Astrocyte (in vitro differentiated cells and primary cell): Measurements from ENCODE around the gene ABCA7. TPM values are rescaled to one million over a fixed set of nuclear protein-coding genes. Genes with fewer than 3 reads are reported as not detected.
A peak's percentile ranks its signal among the peaks of the same experiment; 100 is the strongest.

Experiments
- DNase-seq: peaks from one replicate; pipeline ENCODE4 v3.0.0-alpha.2; 2010; ENCODE audit warnings: low read depth
- FAIRE-seq: peaks from 2 replicates; lab custom pipeline; 2011; peaks lifted over from hg19 to GRCh38; lab: Jason Lieb, UNC
- H2AFZ ChIP-seq: 2 replicates; pipeline ENCODE4 v1.6.0; 2012; ENCODE audit warnings: low read depth, low read length, inconsistent platforms
- H3K27ac ChIP-seq: 2 replicates; pipeline ENCODE4 v1.5.1; 2011; ENCODE audit warnings: low read depth, low read length, inconsistent platforms
- H3K27me3 ChIP-seq: 2 replicates; pipeline ENCODE4 v1.6.0; 2011; ENCODE audit warnings: low read length, inconsistent platforms; ENCODE audit not compliant: insufficient read depth
- H3K36me3 ChIP-seq: 2 replicates; pipeline ENCODE4 v1.5.1; 2011; ENCODE audit warnings: low read length, inconsistent platforms; ENCODE audit not compliant: insufficient read depth
- H3K4me1 ChIP-seq: 2 replicates; pipeline ENCODE4 v1.5.1; 2011; ENCODE audit warnings: low read length, inconsistent platforms; ENCODE audit not compliant: insufficient read depth
- H3K4me2 ChIP-seq: 2 replicates; pipeline ENCODE4 v1.6.0; 2012; ENCODE audit warnings: low read length, inconsistent platforms
- H3K4me3 ChIP-seq: 2 replicates; pipeline ENCODE4 v1.5.1; 2011; ENCODE audit warnings: low read depth, mild to moderate bottlenecking, low read length, inconsistent platforms; ENCODE audit not compliant: insufficient read depth
- H3K79me2 ChIP-seq: 2 replicates; pipeline ENCODE4 v1.6.0; 2012; ENCODE audit warnings: mild to moderate bottlenecking, low read length, inconsistent platforms; ENCODE audit not compliant: insufficient read depth
- H3K9ac ChIP-seq: 2 replicates; pipeline ENCODE4 v1.6.0; 2012; ENCODE audit warnings: mild to moderate bottlenecking, low read length, inconsistent platforms
- H3K9me3 ChIP-seq: 2 replicates; pipeline ENCODE4 v1.5.1; 2012; ENCODE audit warnings: low read depth, mild to moderate bottlenecking, low read length, inconsistent platforms; ENCODE audit not compliant: insufficient read depth
- H4K20me1 ChIP-seq: 2 replicates; pipeline ENCODE4 v1.6.0; 2012; ENCODE audit warnings: low read length, inconsistent platforms; ENCODE audit not compliant: insufficient read depth
- H3K27ac Mint-ChIP-seq: one replicate; pipeline ENCODE4 v1.8.0; 2021; ENCODE audit warnings: mild to moderate bottlenecking, mixed read lengths; ENCODE audit not compliant: unreplicated experiment
- H3K27me3 Mint-ChIP-seq: one replicate; pipeline ENCODE4 v1.8.0; 2021; ENCODE audit warnings: low read depth, mixed read lengths; ENCODE audit not compliant: unreplicated experiment
- H3K36me3 Mint-ChIP-seq: one replicate; pipeline ENCODE4 v1.8.0; 2021; ENCODE audit warnings: low read depth, mixed read lengths; ENCODE audit not compliant: unreplicated experiment
- H3K4me1 Mint-ChIP-seq: one replicate; pipeline ENCODE4 v1.8.0; 2021; ENCODE audit warnings: low read depth, mixed read lengths; ENCODE audit not compliant: unreplicated experiment
- H3K4me3 Mint-ChIP-seq: one replicate; pipeline ENCODE4 v1.8.0; 2021; ENCODE audit warnings: mild to moderate bottlenecking, moderate library complexity, mixed read lengths; ENCODE audit not compliant: unreplicated experiment
- H3K9me3 Mint-ChIP-seq: one replicate; pipeline ENCODE4 v1.8.0; 2021; ENCODE audit warnings: mild to moderate bottlenecking, mixed read lengths; ENCODE audit not compliant: unreplicated experiment
- CTCF ChIP-seq: IDR thresholded peaks from 2 replicates; pipeline ENCODE4 v1.5.1; 2011; ENCODE audit warnings: low read depth, mild to moderate bottlenecking, inconsistent platforms, low read length, moderate library complexity; ENCODE audit not compliant: insufficient read depth
- EZH2 ChIP-seq: IDR thresholded peaks from 2 replicates; pipeline ENCODE4 v1.6.1; 2012; ENCODE audit warnings: mild to moderate bottlenecking, low read length, inconsistent platforms; ENCODE audit not compliant: insufficient read depth
- total RNA-seq: library from RNA; stranded (reverse); gene quantifications from 2 replicates; pipeline ENCODE4 v1.2.1, GENCODE V29; 2021

ABCA7 gene
- total RNA-seq, 1 donor from 2014 or later = 18.4 TPM

- Histone ChIP-seq H3K36me3 (no peaks in the 10 kb centered on the region), H4K20me1 (peaks cover 78% of the 10 kb centered on the region), H3K27ac (peak overlapping the region; percentile 48), H3K79me2 (peaks cover 82% of the 10 kb centered on the region), H3K27me3 (no peaks in the 10 kb centered on the region), H3K4me2 (peak overlapping the region; percentile 70), H3K9me3 (no peaks in the 10 kb centered on the region), H3K4me1 (peaks cover 34% of the 10 kb centered on the region), H3K4me3 (peak overlapping the region; percentile 15), H2AFZ (no peak overlapping the region), H3K9ac (peak overlapping the region; percentile 51)
- Mint-ChIP-seq H3K27ac (peak overlapping the region; percentile 78), H3K4me1 (peaks cover 22% of the 10 kb centered on the region), H3K27me3 (no peaks in the 10 kb centered on the region), H3K9me3 (no peaks in the 10 kb centered on the region), H3K4me3 (peak overlapping the region; percentile 75), H3K36me3 (no peaks in the 10 kb centered on the region)
- FAIRE-seq (no peak), DNase-seq (no peak)
- TF ChIP-seq CTCF (no peak), EZH2 (no peak)
Measured at GRCh38 chr19:1017115-1017905, 22.6 kb upstream of the ABCA7 start.

DNA sequence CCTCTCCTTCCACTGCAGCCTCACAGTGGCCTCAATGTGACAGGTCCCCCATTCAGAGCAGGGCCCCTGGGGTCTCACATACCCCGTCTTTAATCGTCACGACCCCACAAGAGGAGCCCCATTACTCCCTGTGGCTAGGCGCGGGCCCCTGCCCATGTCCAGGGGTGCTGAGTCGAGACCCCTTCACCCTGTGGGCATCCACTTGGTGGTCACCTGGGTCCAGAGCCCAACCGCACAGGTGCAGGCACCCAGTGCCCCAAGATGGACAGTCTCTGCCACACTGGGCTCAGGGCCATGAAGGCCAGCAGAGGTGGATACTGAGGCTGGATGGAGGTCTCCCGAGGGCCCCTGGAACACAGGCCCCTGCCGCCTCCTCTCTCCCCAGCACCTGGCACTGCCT lies 22.0 kb upstream of the ABCA7 start:
- Histone ChIP-seq H3K27me3 (no peaks in the 10 kb centered on the region), H3K27ac (no peak overlapping the region), H3K36me3 (no peaks in the 10 kb centered on the region), H3K9ac (peak overlapping the region; percentile 51), H3K9me3 (no peaks in the 10 kb centered on the region), H3K4me1 (peaks cover 34% of the 10 kb centered on the region), H2AFZ (no peak overlapping the region), H3K4me3 (no peak overlapping the region), H3K4me2 (peak overlapping the region; percentile 70), H4K20me1 (peaks cover 77% of the 10 kb centered on the region), H3K79me2 (peaks cover 81% of the 10 kb centered on the region)
- H3K27ac Mint-ChIP-seq = no peak overlapping the region
- DNase-seq (no peak), FAIRE-seq (no peak)
- H3K9me3 Mint-ChIP-seq = no peaks in the 10 kb centered on the region
- H3K27me3 Mint-ChIP-seq = no peaks in the 10 kb centered on the region
- H3K4me3 Mint-ChIP-seq = peak overlapping the region; percentile 50
- no peak for TF ChIP-seq CTCF
- peaks cover 22% of the 10 kb centered on the region for H3K4me1 Mint-ChIP-seq
- no peaks in the 10 kb centered on the region for H3K36me3 Mint-ChIP-seq

- Mint-ChIP-seq H3K27ac (no peak overlapping the region), H3K36me3 (no peaks in the 10 kb centered on the region), H3K4me1 (peaks cover 22% of the 10 kb centered on the region), H3K9me3 (no peaks in the 10 kb centered on the region), H3K4me3 (peak overlapping the region; percentile 95), H3K27me3 (no peaks in the 10 kb centered on the region)
- Histone ChIP-seq H2AFZ (no peak overlapping the region), H3K36me3 (no peaks in the 10 kb centered on the region), H3K27me3 (no peaks in the 10 kb centered on the region), H4K20me1 (peaks cover 72% of the 10 kb centered on the region), H3K4me2 (no peak overlapping the region), H3K9ac (no peak overlapping the region), H3K27ac (no peak overlapping the region), H3K4me3 (no peak overlapping the region), H3K9me3 (no peaks in the 10 kb centered on the region), H3K79me2 (peaks cover 76% of the 10 kb centered on the region), H3K4me1 (peaks cover 34% of the 10 kb centered on the region)
- TF ChIP-seq EZH2 (no peak), CTCF (no peak)
- no peak for DNase-seq
- no peak for FAIRE-seq
Measured at GRCh38 chr19:1018393-1018792, 21.5 kb upstream of the ABCA7 start.
